ENCODE data around the gene MYL2. TPM values are rescaled to one million over a fixed set of nuclear protein-coding genes. Genes with fewer than 3 reads are reported as not detected.
A peak's percentile ranks its signal among the peaks of the same experiment; 100 is the strongest.

MYL2 gene
- total and polyA plus RNA-seq, 9 of the 15 experiments (the other 6 are each of a cell fraction or from before 2014, with no cell fraction given), result not detected

- TF ChIP-seq CTCF (IDR thresholded peaks at IDR 0.05 in 2 of 3, conservative IDR thresholded peaks at IDR 0.05 in 1 of 3; ENCODE audit: insufficient read depth in 2 of 3, low read depth in 1 of 3, low read length in 3 of 3), result peak; percentile 17 to 25 (median 25); a peak in 2 of 6 replicates
- TF ChIP-seq E2F6 (IDR thresholded peaks at IDR 0.05; ENCODE audit: borderline replicate concordance in 1 of 2, extremely low read depth in 1 of 2, insufficient read depth in 1 of 2, insufficient read length in 1 of 2, low read depth in 1 of 2, low read length in 1 of 2, poor library complexity in 1 of 2, severe bottlenecking in 1 of 2), result peak in 1 of 2 experiments; percentile 20
- no peak for TF ChIP-seq HOXB6 (CRISPR knock-in tag; IDR thresholded peaks at IDR 0.05; ENCODE audit: borderline replicate concordance)
- no peak for TF ChIP-seq ZNF77 (CRISPR knock-in tag; IDR thresholded peaks at IDR 0.05)
- no peak for TF ChIP-seq ZFP91 (CRISPR knock-in tag; IDR thresholded peaks at IDR 0.05)
- TF ChIP-seq CBX1 (IDR thresholded peaks at IDR 0.05; ENCODE audit: low read depth), result no peak
- no peak for TF ChIP-seq NCOA4 (IDR thresholded peaks at IDR 0.05; ENCODE audit: partially characterized antibody)
- no peak for TF ChIP-seq HMG20A (CRISPR knock-in tag; conservative IDR thresholded peaks at IDR 0.05)
- TF ChIP-seq TOE1 (IDR thresholded peaks at IDR 0.05; ENCODE audit: borderline replicate concordance), result no peak
- TF ChIP-seq TOE1 (CRISPR knock-in tag; IDR thresholded peaks at IDR 0.05; ENCODE audit: borderline replicate concordance, low read depth), result no peak
- no peak for TF ChIP-seq HBP1 (CRISPR knock-in tag; IDR thresholded peaks at IDR 0.05)
- no peak for TF ChIP-seq PCBP1 (IDR thresholded peaks at IDR 0.05; ENCODE audit: low read depth, low read length, poor library complexity, severe bottlenecking)
- TF ChIP-seq, protein P1, sequence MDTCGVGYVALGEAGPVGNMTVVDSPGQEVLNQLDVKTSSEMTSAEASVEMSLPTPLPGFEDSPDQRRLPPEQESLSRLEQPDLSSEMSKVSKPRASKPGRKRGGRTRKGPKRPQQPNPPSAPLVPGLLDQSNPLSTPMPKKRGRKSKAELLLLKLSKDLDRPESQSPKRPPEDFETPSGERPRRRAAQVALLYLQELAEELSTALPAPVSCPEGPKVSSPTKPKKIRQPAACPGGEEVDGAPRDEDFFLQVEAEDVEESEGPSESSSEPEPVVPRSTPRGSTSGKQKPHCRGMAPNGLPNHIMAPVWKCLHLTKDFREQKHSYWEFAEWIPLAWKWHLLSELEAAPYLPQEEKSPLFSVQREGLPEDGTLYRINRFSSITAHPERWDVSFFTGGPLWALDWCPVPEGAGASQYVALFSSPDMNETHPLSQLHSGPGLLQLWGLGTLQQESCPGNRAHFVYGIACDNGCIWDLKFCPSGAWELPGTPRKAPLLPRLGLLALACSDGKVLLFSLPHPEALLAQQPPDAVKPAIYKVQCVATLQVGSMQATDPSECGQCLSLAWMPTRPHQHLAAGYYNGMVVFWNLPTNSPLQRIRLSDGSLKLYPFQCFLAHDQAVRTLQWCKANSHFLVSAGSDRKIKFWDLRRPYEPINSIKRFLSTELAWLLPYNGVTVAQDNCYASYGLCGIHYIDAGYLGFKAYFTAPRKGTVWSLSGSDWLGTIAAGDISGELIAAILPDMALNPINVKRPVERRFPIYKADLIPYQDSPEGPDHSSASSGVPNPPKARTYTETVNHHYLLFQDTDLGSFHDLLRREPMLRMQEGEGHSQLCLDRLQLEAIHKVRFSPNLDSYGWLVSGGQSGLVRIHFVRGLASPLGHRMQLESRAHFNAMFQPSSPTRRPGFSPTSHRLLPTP (IDR thresholded peaks at IDR 0.05; ENCODE audit: borderline replicate concordance, extremely low read depth, insufficient read length), result no peak
- TF ChIP-seq MTA3 (IDR thresholded peaks at IDR 0.05; ENCODE audit: borderline replicate concordance), result no peak
- TF ChIP-seq ZNF324 (CRISPR knock-in tag; IDR thresholded peaks at IDR 0.05), result no peak
- no peak for TF ChIP-seq ZNF699 (CRISPR knock-in tag; IDR thresholded peaks at IDR 0.05; ENCODE audit: insufficient replicate concordance)
Measured at GRCh38 chr12:110861729-110862128, 58.6 kb downstream of the MYL2 start (continued).
